H9 (cell line): Measurements from ENCODE around the gene ST6GALNAC5. TPM values are rescaled to one million over a fixed set of nuclear protein-coding genes. Genes with fewer than 3 reads are reported as not detected.
A peak's percentile ranks its signal among the peaks of the same experiment; 100 is the strongest.

ENCODE experiments used
- DNase-seq: peaks from one replicate; pipeline ENCODE4 v3.0.0-alpha.2; 2017
- H2AFZ ChIP-seq: one replicate; pipeline ENCODE4 v1.6.1; 2013; ENCODE audit warnings: mild to moderate bottlenecking, low read length, control low read depth, moderate library complexity
- H2AK5ac ChIP-seq: 2 replicates; pipeline ENCODE4 v1.6.1; 2013; ENCODE audit warnings: low read length, control low read depth, mixed read lengths; ENCODE audit not compliant: insufficient read length
- H2BK120ac ChIP-seq: one replicate; pipeline ENCODE4 v1.6.1; 2013; ENCODE audit warnings: low read depth, mild to moderate bottlenecking, low read length, control low read depth, inconsistent platforms; ENCODE audit not compliant: poor library complexity, severe bottlenecking
- H2BK12ac ChIP-seq: 2 replicates; pipeline ENCODE4 v1.6.1; 2013; ENCODE audit warnings: low read length, control low read depth, mixed read lengths, low read depth; ENCODE audit not compliant: insufficient read length
- H2BK15ac ChIP-seq: 2 replicates; pipeline ENCODE4 v1.6.1; 2013; ENCODE audit warnings: low read depth, low read length, control low read depth
- H2BK20ac ChIP-seq: one replicate; pipeline ENCODE4 v1.6.1; 2013; ENCODE audit warnings: low read depth, mild to moderate bottlenecking, low read length, control low read depth, inconsistent platforms; ENCODE audit not compliant: poor library complexity, severe bottlenecking
- H2BK5ac ChIP-seq: 2 replicates; pipeline ENCODE4 v1.6.1; 2013; ENCODE audit warnings: low read length, control low read depth, mixed read lengths; ENCODE audit not compliant: insufficient read length
- H3K14ac ChIP-seq: 2 replicates; pipeline ENCODE4 v1.6.1; 2013; ENCODE audit warnings: low read length, control low read depth; ENCODE audit not compliant: insufficient read depth
- H3K18ac ChIP-seq: 2 replicates; pipeline ENCODE4 v1.6.1; 2013; ENCODE audit warnings: low read depth, mild to moderate bottlenecking, mixed read lengths, low read length, control low read depth; ENCODE audit not compliant: insufficient read length
- H3K23ac ChIP-seq: 2 replicates; pipeline ENCODE4 v1.6.1; 2013; ENCODE audit warnings: low read length, control low read depth, mixed read lengths, low read depth; ENCODE audit not compliant: insufficient read length
- H3K23me2 ChIP-seq: 2 replicates; pipeline ENCODE4 v1.6.1; 2013; ENCODE audit warnings: low read depth, mild to moderate bottlenecking, mixed read lengths, low read length, control low read depth; ENCODE audit not compliant: insufficient read length, poor library complexity, severe bottlenecking
- H3K27ac ChIP-seq: 2 replicates; pipeline ENCODE4 v1.5.1; 2013; ENCODE audit warnings: low read length, control low read depth, mixed read lengths, low read depth; ENCODE audit not compliant: insufficient read length
- H3K27me3 ChIP-seq: 2 replicates; pipeline ENCODE4 v1.6.1; 2013; ENCODE audit warnings: low read length, control low read depth, inconsistent platforms; ENCODE audit not compliant: insufficient read depth
- H3K4ac ChIP-seq: 2 replicates; pipeline ENCODE4 v1.6.1; 2013; ENCODE audit warnings: low read depth, mild to moderate bottlenecking, control low read depth, inconsistent platforms, low read length, moderate library complexity
- H3K4me1 ChIP-seq: 2 replicates; pipeline ENCODE4 v1.6.1; 2013; ENCODE audit warnings: low read length, control low read depth, inconsistent platforms; ENCODE audit not compliant: insufficient read depth
- H3K4me2 ChIP-seq: 2 replicates; pipeline ENCODE4 v1.6.1; 2013; ENCODE audit warnings: low read length, control low read depth, mixed read lengths; ENCODE audit not compliant: insufficient read length, insufficient read depth
- H3K56ac ChIP-seq: 2 replicates; pipeline ENCODE4 v1.6.1; 2013; ENCODE audit warnings: low read depth, mild to moderate bottlenecking, mixed read lengths, low read length, control low read depth; ENCODE audit not compliant: insufficient read length
- H3K79me1 ChIP-seq: 2 replicates; pipeline ENCODE4 v1.6.1; 2013; ENCODE audit warnings: low read depth, mild to moderate bottlenecking, moderate library complexity, low read length, control low read depth, inconsistent platforms; ENCODE audit not compliant: insufficient read depth, poor library complexity, severe bottlenecking
- H3K79me2 ChIP-seq: 2 replicates; pipeline ENCODE4 v1.6.1; 2013; ENCODE audit warnings: low read length, control low read depth, inconsistent platforms; ENCODE audit not compliant: insufficient read depth
- H3K9ac ChIP-seq: 2 replicates; pipeline ENCODE4 v1.6.1; 2013; ENCODE audit warnings: low read length, control low read depth, mixed read lengths; ENCODE audit not compliant: insufficient read length; ENCODE audit errors: extremely low read depth
- H3K9me3 ChIP-seq: one replicate; pipeline ENCODE4 v1.6.1; 2013; ENCODE audit warnings: low read depth, low read length, inconsistent platforms; ENCODE audit not compliant: control insufficient read depth
- H3T11ph ChIP-seq: one replicate; pipeline ENCODE4 v1.6.1; 2013; ENCODE audit warnings: mild to moderate bottlenecking, low read length, control low read depth, inconsistent platforms
- H4K20me1 ChIP-seq: one replicate; pipeline ENCODE4 v1.6.1; 2013; ENCODE audit not compliant: control insufficient read depth, insufficient read length, insufficient read depth
- H4K5ac ChIP-seq: 2 replicates; pipeline ENCODE4 v1.6.1; 2013; ENCODE audit warnings: low read depth, mild to moderate bottlenecking, mixed read lengths, low read length, control low read depth; ENCODE audit not compliant: insufficient read length
- H4K8ac ChIP-seq: replicated peaks from 2 replicates; pipeline ENCODE4 v1.6.1; 2013; ENCODE audit warnings: low read length, control low read depth, mixed read lengths, low read depth; ENCODE audit not compliant: insufficient read length
- H4K91ac ChIP-seq: 2 replicates; pipeline ENCODE4 v1.6.1; 2013; ENCODE audit warnings: low read depth, mild to moderate bottlenecking, moderate library complexity, mixed read lengths, low read length, control low read depth; ENCODE audit not compliant: insufficient read length
- H3K27ac Mint-ChIP-seq, 3 experiments: 2 replicates in 2 of 3; 3 replicates in 1 of 3; pipeline ENCODE4 v1.8.0; 2020 to 2021; ENCODE audit warnings: mixed read lengths in 3 of 3, mild to moderate bottlenecking in 1 of 3, moderate library complexity in 1 of 3
- H3K27me3 Mint-ChIP-seq: 2 replicates; pipeline ENCODE4 v1.8.0; 2021; ENCODE audit warnings: low read depth, mild to moderate bottlenecking, moderate library complexity, mixed read lengths
- H3K36me3 Mint-ChIP-seq, 3 experiments: 2 replicates in 2 of 3; 3 replicates in 1 of 3; pipeline ENCODE4 v1.8.0; 2020 to 2021; ENCODE audit warnings: low read depth in 3 of 3, mixed read lengths in 3 of 3; ENCODE audit not compliant: insufficient read depth in 1 of 3
- H3K4me1 Mint-ChIP-seq, 2 experiments: 2 replicates each; pipeline ENCODE4 v1.8.0; 2020; ENCODE audit warnings: mixed read lengths in 2 of 2
- H3K4me3 Mint-ChIP-seq, 2 experiments: 2 replicates in 1 of 2; 3 replicates in 1 of 2; pipeline ENCODE4 v1.8.0; 2020 to 2021; ENCODE audit warnings: mild to moderate bottlenecking in 2 of 2, mixed read lengths in 2 of 2, moderate library complexity in 1 of 2
- H3K9me3 Mint-ChIP-seq, 2 experiments: 2 replicates in 1 of 2; 3 replicates in 1 of 2; pipeline ENCODE4 v1.8.0; 2020; ENCODE audit warnings: mild to moderate bottlenecking in 2 of 2, mixed read lengths in 2 of 2, moderate library complexity in 1 of 2
- CTCF ChIP-seq: fragments of 200-600 bp; sonication (generic); conservative IDR thresholded peaks from 3 replicates; pipeline ENCODE4 v1.8.0; 2021; ENCODE audit warnings: antibody characterized with exemption, mild to moderate bottlenecking
- WGBS: extraction: QIAGEN DNeasy Blood & Tissue Kit; methylation state at CpG from one replicate; pipeline ENCODE4 v1.1.7; 2013; ENCODE audit warnings: missing lambda C conversion rate, low lambda C conversion rate, mixed read lengths; ENCODE audit not compliant: insufficient read length; ENCODE audit errors: extremely low coverage; 5-methylcytosine and 5-hydroxymethylcytosine counted together
- total RNA-seq: library from RNA; stranded (reverse); gene quantifications from 2 replicates; pipeline ENCODE4 v1.2.1, GENCODE V29; 2021

ST6GALNAC5 gene
- total RNA-seq, 1 experiment from 2014 or later: 3.3 TPM

- H3K14ac ChIP-seq: no peak overlapping the region
- H2BK15ac ChIP-seq: no peak overlapping the region
- no peak overlapping the region for H3K18ac ChIP-seq
- H3K27me3 ChIP-seq: no peaks in the 10 kb centered on the region
- Mint-ChIP-seq H3K27ac (no peak overlapping the region), H3K9me3 (no peaks in the 10 kb centered on the region), H3K4me3 (no peak overlapping the region), H3K36me3 (peaks cover 0 to 2% (median 0%) of the 10 kb centered on the region in 3 experiments; a peak in 3 of 7 replicates), H3K27me3 (no peaks in the 10 kb centered on the region), H3K4me1 (peaks cover 38 to 39% of the 10 kb centered on the region in 2 experiments)
- DNase-seq: no peak
- WGBS: no CpG with 5 or more reads among the region's 2 CpGs
- no peak overlapping the region for H2AFZ ChIP-seq
- H3K79me1 ChIP-seq: no peaks in the 10 kb centered on the region
- no peak overlapping the region for H3K9ac ChIP-seq
- no peak overlapping the region for H3T11ph ChIP-seq
- H3K27ac ChIP-seq: no peak overlapping the region
- no peaks in the 10 kb centered on the region for H3K79me2 ChIP-seq
- no peak overlapping the region for H2BK12ac ChIP-seq
- H4K5ac ChIP-seq: no peak overlapping the region
- H3K9me3 ChIP-seq: no peaks in the 10 kb centered on the region
- peaks cover 6% of the 10 kb centered on the region; the same call in 1 of the 2 replicates for H3K4me1 ChIP-seq
- no peaks in the 10 kb centered on the region for H4K20me1 ChIP-seq
- H2AK5ac ChIP-seq: no peak overlapping the region
- H3K23ac ChIP-seq: no peak overlapping the region
- no peak overlapping the region for H2BK120ac ChIP-seq
- no peak overlapping the region for H4K91ac ChIP-seq
- no peak overlapping the region for H3K4ac ChIP-seq
- H3K56ac ChIP-seq: no peak overlapping the region
- TF ChIP-seq CTCF: peak; percentile 17; the same call in 2 of the 3 replicates
- no peak overlapping the region for H2BK5ac ChIP-seq
- H3K4me2 ChIP-seq: no peak overlapping the region
- H3K23me2 ChIP-seq: no peaks in the 10 kb centered on the region
- no peak overlapping the region for H2BK20ac ChIP-seq
- no peak overlapping the region for H4K8ac ChIP-seq
These were observed 217.2 kb downstream of the ST6GALNAC5 start for GRCh38 chr1:77084457-77084856.
